ENCODE data around the gene HAGHL. TPM values are rescaled to one million over a fixed set of nuclear protein-coding genes. Genes with fewer than 3 reads are reported as not detected.

The HAGHL gene
- total and polyA plus RNA-seq, 2 donors from 2014 or later, result 7.5 to 18.0 TPM

DNA sequence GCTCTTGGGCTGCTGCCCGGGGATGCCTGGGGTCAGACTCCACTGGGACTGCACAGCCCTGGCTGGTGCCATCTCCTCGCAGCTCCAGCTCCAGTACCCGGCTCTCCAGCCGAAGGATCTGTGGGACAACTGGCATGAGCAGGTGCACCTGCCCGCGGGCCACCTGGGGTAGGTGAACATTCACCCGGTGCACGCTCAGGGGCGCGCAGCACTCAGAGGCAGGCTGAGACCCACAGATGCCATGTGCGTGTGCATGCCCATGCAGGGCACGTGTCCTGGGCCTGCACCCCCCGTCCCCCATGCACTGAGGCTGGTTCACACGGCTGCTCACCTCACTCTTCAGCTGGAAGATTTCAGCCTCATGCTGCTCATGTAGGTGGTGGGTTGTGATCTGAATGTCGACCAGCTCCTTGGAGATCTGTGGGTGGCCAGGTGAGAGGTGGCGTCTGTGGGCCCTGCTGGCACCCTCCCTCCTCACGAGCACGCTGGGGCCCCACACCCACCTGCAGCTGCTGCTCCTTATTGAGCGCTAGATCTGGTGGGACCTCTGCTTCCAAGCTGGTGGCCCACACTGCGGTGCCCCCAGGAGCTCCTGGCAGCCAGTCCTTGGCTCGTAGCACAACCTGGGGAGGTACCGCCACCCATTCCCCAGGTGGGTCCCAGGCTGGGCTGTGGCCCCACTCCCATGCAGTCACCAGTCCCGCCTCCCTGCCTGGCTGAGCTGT lies 1.3 kb upstream of the HAGHL start:
- Histone ChIP-seq H3K4me3 (ENCODE audit: low read length in 3 of 3) (no peak overlapping the region), H3K9me3 (ENCODE audit: control insufficient read depth in 2 of 3, insufficient read depth in 1 of 3, low read length in 3 of 3) (no peaks in the 10 kb centered on the region), H3K27ac (ENCODE audit: low read depth in 2 of 2, low read length in 2 of 2) (no peak overlapping the region), H3K27me3 (ENCODE audit: control insufficient read depth, insufficient read depth, low read length) (no peaks in the 10 kb centered on the region), H3K4me1 (ENCODE audit: control insufficient read depth in 2 of 3, insufficient read depth in 2 of 3, low read depth in 1 of 3, low read length in 3 of 3) (peaks cover 0 to 17% (median 0%) of the 10 kb centered on the region in 3 donors), H3K36me3 (ENCODE audit: control insufficient read depth in 2 of 3, insufficient read depth in 3 of 3, low read length in 3 of 3) (no peaks in the 10 kb centered on the region), H3K9ac (ENCODE audit: low read length in 3 of 3) (no peak overlapping the region)
- TF ChIP-seq, protein P1, sequence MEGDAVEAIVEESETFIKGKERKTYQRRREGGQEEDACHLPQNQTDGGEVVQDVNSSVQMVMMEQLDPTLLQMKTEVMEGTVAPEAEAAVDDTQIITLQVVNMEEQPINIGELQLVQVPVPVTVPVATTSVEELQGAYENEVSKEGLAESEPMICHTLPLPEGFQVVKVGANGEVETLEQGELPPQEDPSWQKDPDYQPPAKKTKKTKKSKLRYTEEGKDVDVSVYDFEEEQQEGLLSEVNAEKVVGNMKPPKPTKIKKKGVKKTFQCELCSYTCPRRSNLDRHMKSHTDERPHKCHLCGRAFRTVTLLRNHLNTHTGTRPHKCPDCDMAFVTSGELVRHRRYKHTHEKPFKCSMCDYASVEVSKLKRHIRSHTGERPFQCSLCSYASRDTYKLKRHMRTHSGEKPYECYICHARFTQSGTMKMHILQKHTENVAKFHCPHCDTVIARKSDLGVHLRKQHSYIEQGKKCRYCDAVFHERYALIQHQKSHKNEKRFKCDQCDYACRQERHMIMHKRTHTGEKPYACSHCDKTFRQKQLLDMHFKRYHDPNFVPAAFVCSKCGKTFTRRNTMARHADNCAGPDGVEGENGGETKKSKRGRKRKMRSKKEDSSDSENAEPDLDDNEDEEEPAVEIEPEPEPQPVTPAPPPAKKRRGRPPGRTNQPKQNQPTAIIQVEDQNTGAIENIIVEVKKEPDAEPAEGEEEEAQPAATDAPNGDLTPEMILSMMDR (IDR thresholded peaks at IDR 0.05; ENCODE audit: borderline replicate concordance, extremely low read depth, insufficient read depth), result no peak
- FAIRE-seq (no peak), DNase-seq (no peak)
- intact Hi-C loops (cut with DNase I), result no loop called here

DNA sequence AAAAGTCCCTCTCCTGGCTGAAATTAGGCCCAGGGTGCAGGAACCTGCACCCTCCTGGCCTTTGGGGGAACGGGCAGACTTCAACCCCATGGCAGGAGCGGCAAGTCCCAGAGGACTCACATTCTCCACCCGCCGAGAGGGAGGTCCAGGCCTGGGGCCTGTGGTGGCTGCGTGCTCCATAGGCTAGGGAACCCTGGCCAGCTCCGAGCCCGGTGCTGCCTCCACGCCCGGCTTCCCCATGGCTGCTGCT lies 793 bp upstream of the HAGHL start:
- intact Hi-C loops (cut with DNase I), result no loop called here
- TF ChIP-seq, protein P1 (IDR thresholded peaks at IDR 0.05; ENCODE audit: borderline replicate concordance, extremely low read depth, insufficient read depth), result no peak
- no peak overlapping the region for H3K4me3 ChIP-seq (ENCODE audit: low read length in 3 of 3)
- DNase-seq (no peak), FAIRE-seq (no peak)
- H3K27ac ChIP-seq (ENCODE audit: low read depth in 2 of 2, low read length in 2 of 2), result no peak overlapping the region
- H3K9me3 ChIP-seq (ENCODE audit: control insufficient read depth in 2 of 3, insufficient read depth in 1 of 3, low read length in 3 of 3), result no peaks in the 10 kb centered on the region
- no peak overlapping the region for H3K9ac ChIP-seq (ENCODE audit: low read length in 3 of 3)
- no peaks in the 10 kb centered on the region for H3K36me3 ChIP-seq (ENCODE audit: control insufficient read depth in 2 of 3, insufficient read depth in 3 of 3, low read length in 3 of 3)
- H3K27me3 ChIP-seq (ENCODE audit: control insufficient read depth, insufficient read depth, low read length), result no peaks in the 10 kb centered on the region
- peaks cover 0 to 16% (median 0%) of the 10 kb centered on the region in 3 donors for H3K4me1 ChIP-seq (ENCODE audit: control insufficient read depth in 2 of 3, insufficient read depth in 2 of 3, low read depth in 1 of 3, low read length in 3 of 3)

DNA sequence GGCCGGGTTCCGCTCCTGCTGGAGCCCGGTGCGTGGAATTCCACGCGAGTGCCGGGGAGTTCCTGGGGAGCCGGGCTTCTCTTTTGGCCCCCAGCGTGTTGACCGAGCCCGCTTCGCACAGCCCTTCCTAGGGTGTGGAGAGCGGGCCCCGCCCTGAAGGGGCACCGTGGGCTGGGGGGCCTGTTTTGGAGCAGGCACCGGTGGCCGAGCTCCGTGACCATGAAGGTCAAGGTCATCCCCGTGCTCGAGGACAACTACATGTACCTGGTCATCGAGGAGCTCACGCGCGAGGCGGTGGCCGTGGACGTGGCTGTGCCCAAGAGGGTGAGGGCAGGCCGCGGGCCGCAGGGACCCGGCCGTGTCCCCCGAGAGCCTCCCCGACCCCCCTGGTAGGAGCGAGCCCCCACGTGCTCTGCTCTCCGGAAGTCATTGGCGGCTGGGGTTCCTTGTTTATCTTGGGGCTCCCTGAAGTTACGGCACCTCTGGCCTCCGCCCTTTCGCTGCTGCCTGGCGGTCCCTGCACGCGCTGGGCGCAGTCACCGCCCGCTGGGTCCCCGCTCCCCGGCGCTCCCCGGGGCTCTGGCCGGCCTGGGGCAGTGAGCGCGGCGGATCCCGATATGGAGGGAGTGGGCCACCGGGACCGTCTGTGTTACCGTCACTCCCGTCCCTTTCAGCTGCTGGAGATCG lies 528 bp downstream of the HAGHL start:
- Histone ChIP-seq H3K4me3 (ENCODE audit: low read length in 3 of 3) (peak overlapping the region in 2 of 3 donors; percentile 29 to 43), H3K4me1 (ENCODE audit: control insufficient read depth in 2 of 3, insufficient read depth in 2 of 3, low read depth in 1 of 3, low read length in 3 of 3) (peaks cover 0 to 10% (median 0%) of the 10 kb centered on the region in 3 donors), H3K9ac (ENCODE audit: low read length in 3 of 3) (peak overlapping the region in 1 of 3 donors; percentile 19), H3K27ac (ENCODE audit: low read depth in 2 of 2, low read length in 2 of 2) (no peak overlapping the region), H3K27me3 (ENCODE audit: control insufficient read depth, insufficient read depth, low read length) (no peaks in the 10 kb centered on the region), H3K9me3 (ENCODE audit: control insufficient read depth in 2 of 3, insufficient read depth in 1 of 3, low read length in 3 of 3) (no peaks in the 10 kb centered on the region), H3K36me3 (ENCODE audit: control insufficient read depth in 2 of 3, insufficient read depth in 3 of 3, low read length in 3 of 3) (no peaks in the 10 kb centered on the region)
- intact Hi-C loops (cut with DNase I), result no loop called here
- TF ChIP-seq, protein P1 (IDR thresholded peaks at IDR 0.05; ENCODE audit: borderline replicate concordance, extremely low read depth, insufficient read depth), result no peak
- FAIRE-seq, result no peak
- DNase-seq, result peak in 2 of 5 donors; percentile 79 to 83
